ENCODE results near the gene BOK.

BOK gene

DNA sequence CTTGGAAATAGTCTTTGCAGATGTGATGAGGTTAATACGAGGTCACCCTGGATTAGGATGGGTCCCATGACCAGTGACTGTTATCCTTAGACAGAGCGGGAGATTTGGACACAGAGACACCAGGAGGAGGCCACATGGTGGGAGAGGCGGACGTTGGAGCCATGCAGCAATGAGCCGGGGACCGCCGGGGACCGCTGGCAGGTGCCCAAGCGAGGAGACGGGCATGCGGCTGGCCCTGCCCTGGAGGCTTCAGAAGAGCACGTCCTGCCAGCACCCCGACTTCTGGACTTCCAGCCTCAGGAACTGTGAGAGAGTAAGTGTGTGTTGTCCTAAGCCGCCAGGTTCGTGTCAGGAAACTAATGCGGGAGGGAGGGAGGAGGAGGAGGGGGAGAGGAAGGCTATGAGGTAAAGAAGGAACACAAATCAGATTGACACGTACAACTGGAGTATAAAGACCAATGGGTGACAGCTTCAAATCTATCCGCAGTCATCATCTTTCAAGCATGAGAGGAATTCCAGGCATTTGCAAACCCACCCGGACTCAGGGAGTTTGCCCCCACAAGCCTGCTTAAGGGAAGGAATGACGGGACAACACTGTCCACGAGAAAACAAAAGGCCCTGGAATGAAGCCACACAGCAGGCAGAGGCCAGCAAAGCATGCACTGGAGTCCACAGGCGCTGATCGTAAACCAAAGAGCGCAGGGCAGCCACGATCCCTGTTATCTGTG is 11.6 kb upstream of the BOK start:
- no peak for DNase-seq
- H3K4me3 ChIP-seq, result peak overlapping the region in 1 of 2 donors; percentile 11
- H3K9me3 ChIP-seq, result no peaks in the 10 kb centered on the region
- no peak overlapping the region for H3K27ac ChIP-seq
- H3K4me1 ChIP-seq, result peaks cover 0 to 16% (median 10%) of the 10 kb centered on the region in 4 donors
- intact Hi-C loops (cut with DNase I; ENCODE audit: low total_unique reads), result no loop called here
- no peaks in the 10 kb centered on the region for H3K36me3 ChIP-seq
- H3K27me3 ChIP-seq, result peaks cover 0 to 77% of the 10 kb centered on the region in 2 donors
- no peak for TF ChIP-seq CTCF (IDR thresholded peaks at IDR 0.05)

DNA sequence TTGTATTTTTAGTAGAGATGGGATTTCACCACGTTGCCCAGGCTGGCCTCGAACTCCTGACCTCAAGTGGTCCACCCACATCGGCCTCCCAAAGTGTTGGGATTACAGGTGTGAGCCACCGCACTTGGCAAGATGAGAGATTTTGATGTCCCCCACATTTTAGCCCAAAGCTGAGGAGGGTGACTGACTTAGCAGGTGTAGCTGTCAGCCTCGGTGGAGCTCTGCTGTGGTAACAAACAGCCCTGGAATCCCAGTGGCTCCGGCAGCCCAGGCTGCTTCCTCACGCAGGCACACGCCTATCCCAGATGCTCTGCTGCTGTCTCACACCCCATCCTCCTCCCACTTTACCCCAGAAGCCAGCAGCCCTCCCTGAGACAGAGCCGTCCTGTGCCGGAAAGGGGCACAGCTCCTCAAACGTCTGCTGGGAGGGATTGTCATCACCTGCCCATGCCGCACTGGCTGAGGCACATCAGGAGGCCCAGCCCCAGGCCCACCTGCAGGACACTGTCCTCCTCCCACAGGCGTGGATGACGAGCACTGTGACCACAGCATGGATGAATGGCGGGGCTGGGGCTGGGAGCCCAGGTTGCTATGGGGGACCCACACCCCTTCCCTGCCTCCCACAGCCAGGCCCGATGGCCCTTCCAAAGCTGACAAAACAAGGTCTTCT is 10.6 kb upstream of the BOK start:
- intact Hi-C loops (cut with DNase I; ENCODE audit: low total_unique reads), result no loop called here
- no peaks in the 10 kb centered on the region for H3K9me3 ChIP-seq
- H3K27ac ChIP-seq, result no peak overlapping the region
- H3K4me3 ChIP-seq, result no peak overlapping the region
- no peak for DNase-seq
- peaks cover 0 to 75% of the 10 kb centered on the region in 2 donors for H3K27me3 ChIP-seq
- TF ChIP-seq CTCF (IDR thresholded peaks at IDR 0.05), result no peak
- peaks cover 0 to 13% (median 8%) of the 10 kb centered on the region in 4 donors for H3K4me1 ChIP-seq
- H3K36me3 ChIP-seq, result no peaks in the 10 kb centered on the region

- no peak for TF ChIP-seq CTCF (IDR thresholded peaks at IDR 0.05)
- H3K36me3 ChIP-seq, result no peaks in the 10 kb centered on the region
- intact Hi-C loops (cut with DNase I; ENCODE audit: low total_unique reads), result no loop called here
- H3K9me3 ChIP-seq, result no peaks in the 10 kb centered on the region
- no peak overlapping the region for H3K27ac ChIP-seq
- no peak overlapping the region for H3K4me3 ChIP-seq
- DNase-seq, result no peak
- H3K27me3 ChIP-seq, result peaks cover 0 to 74% of the 10 kb centered on the region in 2 donors
- peaks cover 0 to 13% (median 8%) of the 10 kb centered on the region in 4 donors for H3K4me1 ChIP-seq
These were observed 10.1 kb upstream of the BOK start for GRCh38 chr2:241548451-241548835.

- H3K36me3 ChIP-seq, result no peaks in the 10 kb centered on the region
- peaks cover 0 to 73% of the 10 kb centered on the region in 2 donors for H3K27me3 ChIP-seq
- no peak overlapping the region for H3K4me3 ChIP-seq
- DNase-seq, result no peak
- TF ChIP-seq CTCF (IDR thresholded peaks at IDR 0.05), result no peak
- H3K4me1 ChIP-seq, result peaks cover 0 to 13% (median 8%) of the 10 kb centered on the region in 4 donors
- no peaks in the 10 kb centered on the region for H3K9me3 ChIP-seq
- no peak overlapping the region for H3K27ac ChIP-seq
- intact Hi-C loops (cut with DNase I; ENCODE audit: low total_unique reads), result no loop called here
These were observed 7.6 kb upstream of the BOK start for GRCh38 chr2:241550616-241551580.

GRCh38 chr2:241551599-241551997 is 6.9 kb upstream of the BOK start:
- Histone ChIP-seq H3K4me3 (no peak overlapping the region), H3K27ac (no peak overlapping the region)

More at GRCh38 chr2:241551599-241551997, 6.9 kb upstream of the BOK start:
- peaks cover 0 to 12% (median 8%) of the 10 kb centered on the region in 4 donors for H3K4me1 ChIP-seq
- H3K9me3 ChIP-seq, result no peaks in the 10 kb centered on the region
- no peak for DNase-seq
- H3K36me3 ChIP-seq, result no peaks in the 10 kb centered on the region
- peaks cover 0 to 69% of the 10 kb centered on the region in 2 donors for H3K27me3 ChIP-seq
- TF ChIP-seq CTCF (IDR thresholded peaks at IDR 0.05), result no peak
- intact Hi-C loops (cut with DNase I; ENCODE audit: low total_unique reads), result no loop called here

Measured in tibial artery (tissue), 4 donors.